SK-N-SH (cell line): Measurements from ENCODE around the gene SLC13A4.

Source experiments
- MEF2A ChIP-seq: IDR thresholded peaks from 2 replicates; pipeline ENCODE4 v1.4.0; 2012; ENCODE audit warnings: low read depth, borderline replicate concordance
- PBX3 ChIP-seq: IDR thresholded peaks from 2 replicates; pipeline ENCODE4; 2012
- POLR2AphosphoS5 ChIP-seq: IDR thresholded peaks from 2 replicates; pipeline ENCODE4 v1.6.1; 2012; ENCODE audit warnings: low read depth, low read length
- RCOR1 ChIP-seq: fragments of 150-350 bp; IDR thresholded peaks from 2 replicates; pipeline ENCODE4 v1.6.1; 2017; ENCODE audit warnings: antibody characterized with exemption, low read length
- TF ChIP-seq, protein P1 (sequence below): fragments of 200-600 bp; sonication (generic); IDR thresholded peaks from 2 replicates; pipeline ENCODE4 v1.6.1; 2017; ENCODE audit warnings: antibody characterized with exemption, mild to moderate bottlenecking, moderate library complexity

DNA sequence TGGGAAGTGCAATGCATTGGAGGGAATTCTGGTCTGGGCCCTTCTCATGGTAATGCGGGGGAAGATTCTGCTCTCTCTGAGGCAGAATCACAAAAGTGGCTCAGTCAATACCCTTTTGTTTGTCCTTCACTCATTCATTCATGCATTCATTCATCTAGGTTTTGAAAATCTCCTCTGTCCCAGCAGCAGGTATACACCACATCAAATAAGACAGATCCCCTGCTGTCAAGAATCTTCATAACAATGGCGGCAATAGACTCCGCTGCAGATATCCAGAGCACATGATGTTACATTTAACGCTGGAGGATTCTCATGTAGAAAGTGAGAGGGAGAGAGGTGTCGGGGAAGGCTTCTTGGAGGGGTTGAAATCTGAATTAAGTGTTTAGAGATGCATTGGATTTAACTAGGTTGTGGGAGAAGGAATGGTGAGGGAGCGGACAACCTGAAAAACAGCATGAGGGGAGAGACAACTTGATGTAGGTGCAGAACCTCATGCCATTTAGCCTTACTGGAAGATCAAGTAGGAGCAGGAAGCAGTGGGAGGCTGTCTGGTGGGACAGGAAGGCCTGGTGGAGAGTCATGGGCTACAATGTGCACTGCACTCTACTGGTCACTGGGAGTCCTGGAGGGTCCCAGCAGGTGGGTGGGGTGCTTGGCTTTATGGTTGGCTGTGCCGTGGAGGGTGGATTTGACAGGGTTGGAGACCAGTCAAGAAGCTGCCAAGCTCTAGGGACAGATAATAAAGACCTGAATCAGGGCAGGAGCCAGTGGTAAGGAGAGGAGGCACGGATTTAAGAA, 25.8 kb upstream of the SLC13A4 start:
- TF ChIP-seq, protein P1, sequence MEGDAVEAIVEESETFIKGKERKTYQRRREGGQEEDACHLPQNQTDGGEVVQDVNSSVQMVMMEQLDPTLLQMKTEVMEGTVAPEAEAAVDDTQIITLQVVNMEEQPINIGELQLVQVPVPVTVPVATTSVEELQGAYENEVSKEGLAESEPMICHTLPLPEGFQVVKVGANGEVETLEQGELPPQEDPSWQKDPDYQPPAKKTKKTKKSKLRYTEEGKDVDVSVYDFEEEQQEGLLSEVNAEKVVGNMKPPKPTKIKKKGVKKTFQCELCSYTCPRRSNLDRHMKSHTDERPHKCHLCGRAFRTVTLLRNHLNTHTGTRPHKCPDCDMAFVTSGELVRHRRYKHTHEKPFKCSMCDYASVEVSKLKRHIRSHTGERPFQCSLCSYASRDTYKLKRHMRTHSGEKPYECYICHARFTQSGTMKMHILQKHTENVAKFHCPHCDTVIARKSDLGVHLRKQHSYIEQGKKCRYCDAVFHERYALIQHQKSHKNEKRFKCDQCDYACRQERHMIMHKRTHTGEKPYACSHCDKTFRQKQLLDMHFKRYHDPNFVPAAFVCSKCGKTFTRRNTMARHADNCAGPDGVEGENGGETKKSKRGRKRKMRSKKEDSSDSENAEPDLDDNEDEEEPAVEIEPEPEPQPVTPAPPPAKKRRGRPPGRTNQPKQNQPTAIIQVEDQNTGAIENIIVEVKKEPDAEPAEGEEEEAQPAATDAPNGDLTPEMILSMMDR: no peak
- TF ChIP-seq MEF2A: no peak
- TF ChIP-seq RCOR1: no peak
- no peak for TF ChIP-seq PBX3
- no peak for TF ChIP-seq POLR2AphosphoS5
